NCI-H2081 treated with DMSO at 0.1 percent for 48 hours (cell line): Measurements from ENCODE around the gene NEK3.
"Not testable (repeated sequence)": the region's sequence is repeated elsewhere in the genome, so short reads cannot be mapped to it uniquely, and the experiment has no call there.

Source experiments
- DNase-seq: peaks from one replicate; lab custom pipeline; 2025; lab: John Stamatoyannopoulos, UW

The NEK3 gene

DNA sequence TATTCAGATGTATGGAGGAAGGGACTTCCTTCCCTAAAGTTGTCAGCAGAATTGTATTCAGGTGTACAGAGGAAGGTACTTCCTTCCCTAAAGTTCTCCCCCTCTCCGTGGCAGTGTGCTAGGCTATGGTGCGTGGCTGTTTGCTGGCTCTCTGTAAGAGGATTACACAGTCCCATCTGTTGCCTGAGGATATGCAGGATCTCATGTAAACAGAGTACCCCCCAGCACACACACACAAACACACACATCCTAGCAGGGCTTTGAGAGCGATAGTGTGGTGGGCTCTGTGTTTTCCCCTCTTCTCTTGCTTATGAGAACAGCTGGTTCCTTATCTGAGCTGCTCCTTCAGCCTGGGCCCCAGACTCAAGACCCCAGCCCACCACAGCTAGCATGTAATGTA lies 40.8 kb downstream of the NEK3 start:
- DNase-seq = no peak

- no peak for DNase-seq
Measured at GRCh38 chr13:52118095-52118494, 41.3 kb downstream of the NEK3 start.

- no peak for DNase-seq
Measured at GRCh38 chr13:52112591-52112990, 46.8 kb downstream of the NEK3 start.

DNA sequence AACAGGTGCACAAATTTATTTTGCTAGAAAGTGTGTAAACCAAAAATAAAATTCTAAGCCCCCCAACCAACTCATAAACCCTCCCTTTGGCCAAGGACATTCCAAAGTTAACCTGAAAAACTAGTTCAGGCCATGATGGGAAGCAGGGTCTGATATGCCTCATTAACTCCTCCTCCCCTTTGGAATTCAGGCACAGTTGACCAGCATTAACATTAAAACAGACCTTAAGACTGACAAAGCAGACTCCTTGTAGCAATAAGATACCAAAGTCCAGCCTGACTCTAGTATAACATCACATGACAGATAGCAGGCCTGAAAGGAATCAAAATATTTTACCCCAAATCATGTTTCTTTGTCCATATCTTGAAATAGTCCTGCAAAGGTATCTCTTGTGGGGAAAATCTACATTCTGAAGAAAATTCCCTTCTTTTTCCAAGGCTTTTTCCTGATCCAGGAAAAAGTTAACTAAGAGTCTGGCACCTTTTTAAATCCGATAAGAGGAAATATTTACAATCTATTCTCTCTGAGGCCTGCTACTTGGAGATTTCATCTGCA lies 50.2 kb downstream of the NEK3 start:
- DNase-seq = no peak

- no peak for DNase-seq
Measured at GRCh38 chr13:52105841-52106240, 53.6 kb downstream of the NEK3 start.

GRCh38 chr13:52104624-52105023 lies 54.8 kb downstream of the NEK3 start:
- DNase-seq = no peak

DNA sequence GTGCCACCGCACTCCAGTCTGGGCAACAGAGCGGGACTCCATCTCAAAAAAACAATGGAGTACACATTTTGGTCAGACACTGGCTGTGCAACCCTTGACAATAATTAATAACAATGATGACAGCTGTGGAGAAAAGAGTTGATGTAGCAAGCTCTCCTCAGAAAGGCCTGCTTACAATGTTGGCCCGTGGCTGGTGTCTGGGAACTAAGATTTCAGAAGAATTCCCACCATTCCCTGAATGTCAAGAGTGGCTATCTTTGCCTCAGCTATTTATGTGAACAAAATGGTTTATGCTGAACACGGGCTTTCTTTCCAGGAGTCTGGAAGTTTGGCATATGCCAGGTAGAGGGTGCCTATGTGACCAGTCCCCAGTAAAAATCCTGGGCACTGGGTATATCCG lies 56.0 kb downstream of the NEK3 start:
- DNase-seq = no peak

DNA sequence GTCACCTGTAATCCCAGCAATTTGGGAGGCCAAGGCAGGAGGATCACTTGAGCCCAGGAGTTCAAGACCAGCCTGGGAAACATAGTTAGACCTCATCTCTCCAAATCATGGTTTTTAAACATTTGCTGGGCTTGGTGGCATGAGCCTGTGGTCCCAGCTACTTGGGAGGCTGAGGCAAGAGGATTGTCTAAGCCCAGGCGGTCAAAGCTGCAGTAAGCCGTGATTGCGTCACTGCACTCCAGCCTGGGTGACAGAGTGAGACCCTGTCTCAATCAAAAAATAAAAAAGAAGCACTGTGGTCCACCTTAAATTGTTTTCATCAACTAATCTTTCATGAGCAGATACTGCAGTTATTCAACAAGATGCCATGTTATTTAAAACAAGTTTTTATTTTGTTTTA lies 57.0 kb downstream of the NEK3 start:
- not testable (repeated sequence) for DNase-seq

DNA sequence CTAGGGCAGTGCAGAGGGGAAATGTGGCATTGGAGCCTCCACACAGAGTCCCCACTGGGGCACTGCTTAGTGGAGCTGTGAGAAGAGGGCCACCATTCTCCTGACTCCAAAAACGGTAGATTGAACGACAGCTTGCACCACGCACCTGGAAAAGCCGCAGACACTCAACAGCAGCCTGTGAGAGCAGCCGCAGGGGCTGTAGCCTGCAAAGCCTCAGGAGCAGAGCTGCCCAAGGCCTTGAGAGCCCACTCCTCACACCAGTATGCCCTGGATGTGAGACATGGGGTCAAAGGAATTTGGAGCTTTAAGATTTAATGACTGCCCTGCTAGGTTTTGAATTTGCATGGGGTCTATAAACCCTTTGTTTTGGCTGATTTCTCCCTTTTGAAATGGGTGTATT lies 62.2 kb downstream of the NEK3 start:
- no peak for DNase-seq

DNA sequence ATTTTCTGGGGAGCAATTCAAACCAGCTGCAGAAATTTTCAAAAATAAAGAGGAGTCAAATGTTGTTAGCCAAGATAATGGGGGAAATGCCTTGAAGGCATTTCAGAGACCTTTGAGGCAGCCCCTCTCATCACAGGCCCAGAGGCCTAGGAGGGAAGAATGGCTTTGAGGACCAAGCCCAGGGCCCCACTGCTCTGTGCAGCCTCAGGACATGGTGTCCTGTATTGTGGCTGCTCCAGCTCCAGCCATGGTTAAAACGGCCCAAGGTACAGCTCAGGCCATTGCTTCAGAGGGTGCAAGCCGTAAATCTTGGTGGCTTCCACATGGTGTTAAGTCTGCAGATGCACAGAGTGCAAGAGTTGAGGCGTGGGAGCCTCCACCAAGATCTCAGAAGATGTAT lies 62.6 kb downstream of the NEK3 start:
- no peak for DNase-seq

GRCh38 chr13:52096062-52096461 lies 63.3 kb downstream of the NEK3 start:
- no peak for DNase-seq

- DNase-seq = no peak
Measured at GRCh38 chr13:52092087-52092486, 67.3 kb downstream of the NEK3 start.

- DNase-seq = no peak
Measured at GRCh38 chr13:52091473-52091872, 67.9 kb downstream of the NEK3 start.

DNA sequence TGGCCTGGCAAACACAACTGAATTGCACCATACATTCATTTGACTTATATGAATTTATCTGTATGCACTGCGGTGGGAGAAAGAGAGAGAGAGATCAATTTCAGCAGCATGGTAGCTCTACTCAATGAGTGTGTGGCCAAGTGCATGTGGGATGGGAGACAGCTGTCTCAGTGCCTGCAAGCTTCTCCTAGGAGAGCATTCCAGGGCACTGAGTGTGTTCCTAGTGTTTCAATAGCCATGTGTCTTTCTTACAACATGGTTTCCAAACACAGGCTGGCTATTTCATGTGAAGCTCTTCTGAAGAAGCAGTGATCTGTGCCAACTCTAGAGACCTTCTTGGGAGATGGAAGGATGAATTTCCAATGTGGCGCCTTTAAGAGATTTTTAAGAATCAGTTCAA lies 74.0 kb downstream of the NEK3 start:
- DNase-seq = no peak

GRCh38 chr13:52084981-52085380 lies 74.4 kb downstream of the NEK3 start:
- not testable (repeated sequence) for DNase-seq
